COLO668 (cell line): ENCODE results near the gene ELAC2.
A peak's percentile ranks its signal among the peaks of the same experiment; 100 is the strongest.

Experiments used
- DNase-seq: peaks from one replicate; lab custom pipeline; 2025; ENCODE audit not compliant: unreplicated experiment; lab: John Stamatoyannopoulos, UW

ELAC2 gene

DNA sequence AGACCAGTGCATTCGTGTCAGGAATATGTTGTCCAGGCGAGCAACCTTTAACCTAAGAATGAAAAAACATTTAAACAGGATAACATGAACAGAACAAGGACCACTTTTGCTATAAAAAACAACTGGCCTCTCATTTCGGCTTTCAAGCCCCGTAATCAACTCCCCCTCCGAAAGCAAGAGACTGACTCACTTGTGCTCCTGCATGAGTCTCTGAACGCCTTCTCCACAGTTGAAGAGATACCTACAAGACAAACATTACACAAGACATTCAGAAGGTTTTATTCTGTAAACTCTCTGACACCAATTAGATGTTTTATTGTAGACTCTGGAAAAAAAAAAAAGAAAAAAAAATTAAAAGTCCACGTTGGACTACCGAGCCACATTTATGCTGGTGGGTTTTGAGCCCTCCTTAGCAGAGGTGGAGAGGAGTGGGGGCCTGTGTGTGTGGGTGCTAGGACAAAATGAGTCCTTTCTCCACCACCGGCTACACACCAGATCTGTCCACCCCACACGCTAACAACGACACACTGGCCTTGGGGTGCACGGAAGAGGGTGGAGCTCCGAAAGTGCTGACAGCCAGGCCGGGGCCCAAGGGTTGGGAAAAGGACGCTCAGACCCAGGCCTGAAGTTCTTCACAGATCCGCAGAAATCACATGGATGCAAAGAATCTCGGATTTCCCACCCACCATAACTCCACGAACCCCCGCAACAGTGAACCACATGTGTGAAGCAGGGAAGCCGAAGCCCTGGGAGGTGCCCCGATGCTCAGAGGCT, 759 bp downstream of the ELAC2 start:
- DNase-seq: no peak

DNA sequence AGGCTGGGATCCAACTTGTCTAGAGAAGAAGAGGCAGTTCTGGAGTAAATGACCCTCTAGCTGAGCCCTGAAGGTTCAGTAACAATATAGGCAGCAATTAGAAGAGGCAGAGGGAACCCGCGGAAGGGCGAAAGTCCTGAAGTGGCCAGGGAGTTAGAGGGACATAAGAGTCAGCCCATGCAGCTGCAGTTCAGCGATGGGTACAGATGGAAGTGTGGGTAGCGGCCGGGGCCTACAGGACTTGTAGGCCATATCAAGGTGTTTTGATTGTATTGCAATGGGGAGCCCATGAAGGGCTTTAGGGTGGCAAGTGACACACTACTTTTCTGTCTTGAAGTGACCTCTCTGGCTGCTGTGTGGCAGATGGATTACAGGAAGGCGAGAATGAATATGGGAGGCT, 3.0 kb downstream of the ELAC2 start:
- DNase-seq: no peak

DNA sequence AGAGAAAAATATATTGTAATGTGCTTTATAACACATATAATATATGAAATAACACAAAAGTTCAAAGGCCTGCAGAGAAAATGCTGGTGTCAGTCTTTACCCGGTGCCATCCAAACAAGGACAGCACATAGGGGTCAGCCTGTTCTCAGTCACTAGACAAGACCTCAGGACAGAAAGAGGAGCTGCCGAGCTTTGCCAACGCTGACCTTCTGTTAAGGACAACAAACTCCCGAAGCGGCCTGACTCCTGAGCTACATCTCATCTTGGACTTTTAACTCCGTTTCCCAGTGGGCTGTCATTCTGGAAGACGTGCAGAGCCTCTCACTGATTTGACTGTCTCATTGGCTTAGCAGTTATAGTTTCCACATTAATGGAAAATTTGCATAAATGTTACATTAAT, 6.9 kb downstream of the ELAC2 start:
- no peak for DNase-seq

- DNase-seq: no peak
Measured at GRCh38 chr17:13008461-13008860, 9.4 kb downstream of the ELAC2 start.

DNA sequence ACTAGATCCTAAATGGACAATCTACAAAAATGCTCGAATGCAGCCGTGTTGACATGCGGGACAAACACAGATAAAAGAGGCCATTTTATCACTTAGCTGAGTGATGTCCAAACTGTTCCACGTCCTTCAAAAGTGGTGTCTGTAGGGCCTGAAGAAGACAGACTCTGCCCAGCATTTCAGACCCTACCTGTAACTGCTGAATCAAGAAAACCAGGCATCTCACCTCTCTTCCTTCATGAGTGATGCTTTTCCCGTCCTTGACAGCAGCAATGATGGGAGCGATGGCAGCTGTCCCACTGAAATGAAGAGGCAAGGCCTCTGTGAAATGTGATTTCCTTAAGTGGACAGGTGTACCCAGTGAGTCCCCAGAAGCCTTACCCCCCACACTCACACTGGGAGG, 12.3 kb downstream of the ELAC2 start:
- no peak for DNase-seq

DNA sequence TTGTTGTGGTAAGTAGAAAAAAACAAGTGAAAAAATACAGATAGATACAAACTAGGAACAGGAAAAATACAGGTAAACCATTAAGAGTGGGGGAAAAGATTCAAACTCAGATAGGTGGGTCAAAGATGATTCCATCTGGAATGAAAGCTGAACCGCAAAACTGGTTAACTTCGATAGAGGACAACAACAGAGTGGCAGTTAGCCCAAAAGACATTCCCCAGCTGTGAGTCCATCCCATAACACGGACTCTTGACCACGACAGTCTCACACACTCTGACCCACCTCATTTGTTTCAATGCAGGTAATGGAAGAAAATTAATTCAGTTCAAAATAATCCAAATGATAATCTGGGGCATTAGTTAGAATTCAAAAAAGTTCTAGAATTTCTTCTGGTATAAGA, 13.5 kb downstream of the ELAC2 start:
- no peak for DNase-seq

- DNase-seq: no peak
Measured at GRCh38 chr17:13003927-13004326, 13.9 kb downstream of the ELAC2 start.

DNA sequence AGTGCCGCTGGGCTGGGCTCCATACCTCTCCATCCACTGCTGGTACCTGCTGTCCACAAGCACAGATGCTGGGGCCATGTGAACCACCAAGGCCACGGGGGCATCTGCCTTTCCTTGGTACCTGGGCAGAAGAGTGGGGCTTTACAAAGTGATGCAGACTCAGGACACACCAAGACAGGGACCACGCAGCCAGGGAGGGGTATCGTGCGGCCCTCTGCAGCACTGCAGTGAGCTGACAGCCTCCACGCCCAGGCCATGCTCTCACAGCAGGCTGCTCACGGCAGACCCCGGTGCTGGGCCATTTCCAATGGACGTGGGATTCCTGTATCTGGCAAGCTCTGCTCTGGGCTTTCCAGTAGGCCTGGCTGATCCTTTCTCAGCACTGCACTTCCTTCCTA, 14.4 kb downstream of the ELAC2 start:
- no peak for DNase-seq

- peak; percentile 63 for DNase-seq
Measured at GRCh38 chr17:13002761-13003453, 14.9 kb downstream of the ELAC2 start.

DNA sequence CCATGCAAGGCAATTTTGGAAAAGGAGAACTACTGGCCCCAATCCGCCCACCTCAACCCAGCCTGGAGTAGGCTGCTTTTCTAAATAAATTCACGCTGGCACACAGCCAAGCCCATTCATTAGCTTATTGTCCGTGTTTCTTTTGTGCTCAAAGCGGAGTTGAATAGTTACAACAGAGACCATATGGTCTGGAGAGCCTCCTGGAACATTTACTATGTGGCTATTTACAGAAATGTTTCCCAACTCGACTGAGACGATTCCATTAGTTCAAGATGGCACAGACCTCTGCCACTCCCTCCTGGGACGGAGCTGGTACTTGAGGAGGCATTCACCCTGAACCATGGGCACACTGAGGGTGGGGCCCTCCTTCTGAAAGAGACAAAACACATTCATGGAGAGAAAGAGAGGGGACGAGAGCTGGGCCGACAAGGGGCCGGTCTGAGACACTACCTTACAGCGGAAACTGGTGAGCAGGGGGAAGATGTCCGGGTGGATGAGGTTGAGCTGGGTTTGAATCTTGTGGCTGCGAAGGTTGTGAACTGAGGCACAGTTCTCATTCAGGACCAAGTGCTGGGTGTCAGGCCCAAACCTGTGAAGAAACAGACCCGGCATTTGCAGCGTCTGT, 15.7 kb downstream of the ELAC2 start:
- DNase-seq: peak; percentile 53

GRCh38 chr17:13000561-13000960, 17.3 kb downstream of the ELAC2 start:
- no peak for DNase-seq

DNA sequence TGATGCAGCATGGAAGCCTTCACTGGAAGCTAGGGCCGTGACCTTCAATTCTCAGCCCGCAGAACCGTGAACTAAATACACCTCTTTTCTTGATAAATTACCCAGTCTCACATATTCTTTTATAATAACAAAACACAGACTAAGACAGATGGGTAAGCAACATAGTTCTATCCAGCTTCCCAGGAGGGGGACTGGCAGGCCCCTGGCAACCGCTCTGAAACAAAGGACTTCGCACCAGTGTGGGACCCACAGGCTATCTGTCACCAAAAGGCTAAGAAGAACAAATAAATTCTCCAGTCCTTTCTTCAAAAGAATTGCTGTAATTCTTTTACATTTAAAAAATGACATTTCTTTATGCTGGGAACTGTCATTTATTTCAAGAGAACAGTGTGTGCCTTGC, 19.0 kb downstream of the ELAC2 start:
- no peak for DNase-seq

GRCh38 chr17:12998461-12998860, 19.4 kb downstream of the ELAC2 start:
- no peak for DNase-seq

DNA sequence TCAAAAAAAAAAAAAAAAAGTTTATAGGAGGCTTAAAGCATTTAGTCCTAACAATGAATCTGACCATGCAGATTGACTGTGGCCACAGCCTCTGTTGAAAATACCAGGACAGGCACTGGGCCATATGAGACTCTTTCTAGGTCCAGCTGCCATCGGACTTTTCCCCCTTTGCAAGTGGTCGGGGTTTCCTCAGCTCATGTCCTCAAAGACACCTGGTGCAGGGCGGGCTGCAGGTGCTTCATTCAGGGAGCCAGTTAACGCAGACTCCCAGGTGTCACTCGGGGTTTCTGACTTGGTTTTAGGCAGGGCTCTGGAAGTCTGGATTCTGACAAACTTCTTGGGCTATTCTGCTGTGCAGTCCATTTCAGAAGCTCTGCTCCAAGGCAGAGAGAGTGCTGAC, 20.9 kb downstream of the ELAC2 start:
- no peak for DNase-seq

DNA sequence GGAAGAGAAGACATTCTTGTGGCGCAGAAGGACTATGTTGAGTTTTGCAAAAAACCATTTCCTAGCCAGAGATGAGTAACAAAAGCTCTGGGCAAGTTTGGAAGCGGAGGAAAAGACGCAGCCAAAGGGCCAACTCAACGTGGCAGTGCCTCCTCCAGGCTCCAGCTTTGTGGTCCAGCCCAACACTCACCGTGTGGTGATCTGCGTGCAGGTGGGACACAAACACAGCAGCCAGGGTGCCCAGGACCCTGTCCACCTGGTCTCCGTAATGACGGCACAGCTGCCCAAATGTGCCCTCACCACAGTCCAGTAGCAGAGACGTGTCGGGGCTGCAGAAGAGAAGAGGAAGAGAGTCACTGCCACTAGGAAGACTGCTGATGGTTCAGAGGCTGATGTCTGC, 21.5 kb downstream of the ELAC2 start:
- no peak for DNase-seq

DNA sequence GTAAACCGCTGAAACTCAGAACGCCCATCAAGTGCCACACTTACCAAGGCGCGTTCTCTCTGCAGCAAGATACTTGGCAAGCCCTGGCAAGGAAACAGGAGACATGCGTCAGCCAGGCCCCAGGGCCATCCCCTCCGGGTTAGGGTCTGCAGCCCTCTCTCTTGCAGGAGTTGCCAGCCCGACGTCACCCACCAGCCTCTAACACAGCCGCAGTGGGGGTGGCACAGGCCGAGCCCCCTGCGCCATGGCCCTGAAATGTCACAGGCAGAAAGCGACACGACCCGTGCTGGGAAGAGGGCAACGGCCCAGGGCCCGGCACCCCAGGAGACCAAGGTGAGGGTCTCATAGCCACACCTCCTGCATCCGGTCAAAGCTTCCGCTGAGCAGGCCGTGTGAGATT, 21.9 kb downstream of the ELAC2 start:
- DNase-seq: no peak

GRCh38 chr17:12995106-12995895, 22.5 kb downstream of the ELAC2 start:
- DNase-seq: no peak

- DNase-seq: no peak
Measured at GRCh38 chr17:12994341-12995074, 23.3 kb downstream of the ELAC2 start.

DNA sequence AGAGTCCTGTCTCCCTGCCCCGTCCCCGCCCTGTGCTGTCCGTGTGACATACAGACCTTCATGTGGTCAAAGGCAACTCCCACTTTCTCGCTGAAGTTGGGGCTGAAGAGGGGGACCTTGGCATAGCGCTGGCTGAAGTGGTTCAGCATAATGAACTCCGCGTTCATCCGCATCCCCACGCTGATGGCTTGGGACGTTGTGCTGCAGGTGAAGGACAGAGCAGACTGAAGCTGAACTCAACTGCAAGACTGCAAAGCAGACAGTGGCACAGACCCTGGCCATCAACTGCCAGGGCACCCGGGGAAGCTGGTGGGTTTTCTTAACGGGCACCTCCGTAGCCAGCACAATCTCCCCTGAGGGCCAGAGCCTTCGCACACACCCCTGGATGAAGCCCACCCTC, 24.2 kb downstream of the ELAC2 start:
- DNase-seq: no peak

DNA sequence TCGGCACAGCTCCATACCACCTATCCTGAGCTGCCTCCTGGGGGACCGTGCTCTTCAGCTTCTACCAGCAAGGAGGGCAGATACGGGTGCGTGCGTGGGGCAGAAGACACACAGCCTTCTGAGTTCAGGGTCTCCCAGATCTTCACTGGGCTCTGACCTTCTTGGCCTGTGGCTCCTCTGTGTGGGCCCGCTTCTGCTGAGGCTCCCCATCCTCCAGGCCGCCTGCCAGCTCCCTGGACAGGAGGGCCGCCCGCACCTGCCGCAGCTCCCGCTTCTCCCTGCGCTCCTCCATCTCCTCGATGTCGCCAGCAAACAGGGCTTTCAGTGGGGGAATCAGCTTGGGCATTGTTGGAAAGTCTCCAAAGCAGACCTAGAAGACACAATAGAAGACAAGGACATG, 25.2 kb downstream of the ELAC2 start:
- DNase-seq: no peak

DNA sequence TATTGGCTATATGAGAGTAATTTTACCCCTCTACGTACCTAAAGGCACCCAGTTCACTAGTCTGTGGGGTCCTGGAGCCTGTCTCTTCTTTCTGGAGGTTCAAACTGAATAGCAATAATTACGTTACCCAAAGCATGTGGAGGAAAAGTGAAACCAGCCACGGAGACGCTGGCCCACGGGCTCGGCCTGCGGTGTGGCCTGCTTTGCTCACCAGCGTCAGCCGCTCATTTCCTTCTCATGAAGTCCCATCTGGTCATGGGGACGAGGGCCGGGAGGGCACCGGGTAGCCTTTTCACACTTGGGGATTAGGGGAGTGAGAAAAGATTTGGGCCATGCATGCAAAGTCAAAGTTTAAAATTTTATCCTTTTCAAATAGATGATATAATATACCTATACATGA, 26.9 kb downstream of the ELAC2 start:
- DNase-seq: no peak
